HG02642 (cell line): Measurements from ENCODE around the gene SH2B2.
A peak's percentile ranks its signal among the peaks of the same experiment; 100 is the strongest.

Experiments
- ATAC-seq: cut with Tn5 transposase; IDR thresholded peaks from one replicate; pipeline ENCODE4 v1.9.1; 2021; ENCODE audit warnings: mild to moderate bottlenecking; ENCODE audit not compliant: unreplicated experiment, poor library complexity

Gene SH2B2

DNA sequence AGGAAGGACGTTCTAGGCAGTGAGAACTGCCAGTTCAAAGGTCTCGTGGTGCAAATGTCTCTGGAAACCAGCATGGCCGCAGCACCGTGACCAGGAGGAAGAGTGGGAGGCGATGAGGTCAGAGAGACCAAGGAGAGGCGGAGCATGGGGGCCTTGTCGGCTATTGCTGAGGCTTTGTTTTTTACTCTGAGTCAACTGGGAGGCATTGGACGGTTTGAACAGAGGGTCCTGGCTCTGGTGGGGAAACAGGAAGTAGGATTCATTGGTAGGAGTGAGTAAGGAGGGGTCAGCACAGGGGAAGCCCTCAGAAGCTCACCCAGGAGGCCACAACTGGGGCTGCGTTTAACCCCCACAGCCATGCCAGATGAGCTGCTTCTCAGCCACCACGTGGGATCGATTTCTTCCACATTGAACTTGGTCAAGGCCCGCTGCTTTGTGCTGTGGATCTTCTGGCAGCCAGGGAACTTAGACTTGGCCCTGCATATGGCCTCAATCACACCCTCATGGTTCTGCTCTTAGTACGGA lies 22.2 kb upstream of the SH2B2 start:
- ATAC-seq = no peak

DNA sequence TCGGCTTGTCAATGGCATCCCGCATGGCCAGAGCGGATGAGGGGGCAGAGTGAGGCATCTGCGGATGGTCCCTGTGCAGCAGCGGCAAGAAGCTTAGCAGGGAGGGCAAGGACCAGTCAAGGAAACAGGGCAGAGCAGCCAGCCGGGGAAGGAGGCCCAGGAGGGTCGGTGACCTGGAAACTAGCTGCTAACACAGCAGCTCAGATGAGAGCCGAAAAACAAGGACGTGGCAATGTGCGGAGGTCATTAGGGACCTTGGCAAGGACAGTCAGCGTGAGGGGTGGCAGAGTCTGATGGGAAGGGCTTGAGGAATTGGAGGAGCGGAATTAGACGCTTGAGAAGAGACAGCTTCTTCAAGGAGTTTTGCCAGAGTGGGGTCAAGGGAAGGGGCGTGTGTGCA lies 20.1 kb upstream of the SH2B2 start:
- no peak for ATAC-seq

DNA sequence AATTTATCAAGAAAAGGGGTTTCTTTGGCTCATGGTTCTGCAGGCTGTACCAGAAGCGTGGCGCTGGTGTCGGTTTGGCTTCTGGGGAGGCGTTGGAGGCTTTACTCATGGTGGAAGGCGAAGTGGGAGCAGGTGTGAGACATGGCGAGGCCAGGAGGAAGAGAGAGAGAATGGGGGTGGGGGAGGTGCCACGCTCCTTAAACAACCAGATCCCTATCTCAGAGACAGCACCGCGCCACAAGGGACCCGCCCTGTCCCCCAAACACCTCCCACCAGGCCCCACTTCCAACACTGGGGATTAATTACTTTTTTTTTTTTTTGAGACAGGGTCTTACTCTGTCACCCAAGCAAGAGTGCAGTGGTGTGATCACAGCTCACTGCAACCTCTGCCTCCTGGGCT lies 18.0 kb upstream of the SH2B2 start:
- ATAC-seq = no peak

DNA sequence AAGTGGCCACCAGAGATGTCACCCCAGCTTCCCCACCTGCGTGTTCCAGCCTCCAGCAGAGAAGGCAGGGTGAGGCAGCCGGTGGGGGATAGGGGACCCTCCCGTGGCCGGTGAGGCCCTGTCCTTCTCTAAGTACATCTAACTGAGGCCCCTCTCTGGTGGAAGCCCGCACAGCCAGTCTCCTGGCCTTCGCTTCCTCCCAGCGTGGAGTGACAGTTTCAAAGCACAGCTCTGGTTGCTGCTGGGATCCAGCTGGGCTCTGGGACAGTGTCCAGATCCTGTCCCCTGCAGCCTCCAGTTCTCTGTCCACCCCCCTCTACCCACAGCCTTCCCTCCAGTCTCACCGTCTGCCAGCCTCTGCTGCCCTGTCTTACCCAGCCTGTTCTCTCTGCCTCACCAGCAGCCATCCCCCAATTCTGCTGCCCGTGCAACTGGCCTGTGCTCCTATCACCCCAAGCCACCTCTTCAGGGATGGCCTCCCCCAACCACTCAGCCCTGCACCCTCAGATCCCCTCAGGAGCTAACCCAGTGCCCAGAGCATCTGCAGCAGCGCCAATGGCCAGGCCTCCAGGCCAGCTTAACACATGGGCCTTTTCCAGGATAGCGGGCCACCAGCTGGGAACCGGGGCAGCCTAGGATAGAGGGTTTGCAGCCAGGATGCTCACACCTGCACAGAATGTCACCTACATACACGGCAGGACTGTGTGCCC lies 16.3 kb upstream of the SH2B2 start:
- no peak for ATAC-seq

DNA sequence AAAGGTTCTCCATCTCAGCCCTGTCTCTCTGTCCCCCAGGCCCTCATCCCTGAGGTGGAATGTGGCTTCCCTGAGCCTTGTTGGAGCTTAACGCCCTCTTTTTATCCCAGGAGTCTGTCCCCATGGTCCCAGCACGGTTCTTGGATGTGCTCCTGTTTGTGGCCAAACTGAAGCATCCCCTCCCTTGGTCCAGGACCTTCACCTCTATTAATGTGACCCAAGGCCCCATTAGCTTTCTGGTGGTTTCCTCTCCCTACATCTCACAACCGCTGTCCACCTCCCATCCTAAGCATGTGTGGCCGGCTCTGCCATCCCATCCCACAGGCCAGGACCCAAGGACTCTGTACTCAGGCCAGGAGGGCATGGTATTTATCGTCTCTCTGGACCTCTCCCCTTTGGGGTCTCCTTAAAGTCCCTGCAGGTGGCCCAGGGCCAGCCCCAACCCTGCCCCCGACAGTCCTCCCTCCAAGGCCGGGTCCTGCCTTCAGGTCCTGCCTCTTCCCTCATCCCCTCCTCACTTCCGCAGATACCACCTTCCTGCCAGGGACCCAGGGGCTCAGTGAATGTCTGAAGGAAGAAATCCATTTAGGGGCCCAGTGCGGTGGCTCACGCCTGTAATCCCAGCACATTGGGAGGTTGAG lies 15.4 kb upstream of the SH2B2 start:
- ATAC-seq = no peak

DNA sequence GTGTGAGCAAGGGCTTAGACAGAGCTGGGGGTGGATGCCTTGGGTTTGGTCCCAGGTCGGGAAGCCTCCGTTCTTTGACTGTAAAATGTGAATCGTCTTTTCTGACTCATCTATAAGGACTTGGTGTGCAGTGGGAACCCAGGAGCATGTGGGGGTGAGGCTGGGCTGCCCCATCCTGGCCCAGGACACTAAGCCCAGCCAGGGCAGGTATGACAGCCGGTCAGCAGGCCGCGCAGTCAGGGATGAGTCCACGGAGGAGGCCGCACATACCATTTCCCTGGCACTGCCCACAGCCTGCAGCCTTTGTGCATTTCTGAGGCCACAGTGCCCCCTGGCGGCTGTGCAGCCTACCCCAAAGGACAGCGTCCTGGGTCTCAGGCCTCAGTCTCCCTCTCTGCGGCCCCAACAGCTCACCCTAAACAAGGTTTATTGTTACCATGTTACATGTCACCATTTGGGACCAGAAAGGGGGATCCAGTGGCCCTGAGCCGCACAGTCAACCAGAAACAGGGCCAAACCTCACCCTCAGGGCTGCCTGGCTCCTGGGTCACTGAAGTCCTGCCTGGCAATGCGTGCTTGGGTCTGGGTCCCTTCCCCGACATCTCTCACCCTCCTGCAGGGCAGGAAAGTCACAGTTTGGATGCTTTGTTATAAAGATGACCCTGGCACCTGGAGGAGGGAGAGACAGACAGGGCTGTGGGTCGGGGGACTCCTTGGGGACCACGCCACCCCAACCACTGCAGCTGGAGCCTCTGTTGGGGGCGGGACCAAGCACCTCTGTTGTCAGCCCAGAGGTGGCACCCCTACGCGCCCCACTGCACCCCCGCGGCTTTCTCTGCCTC lies 14.4 kb upstream of the SH2B2 start:
- no peak for ATAC-seq

DNA sequence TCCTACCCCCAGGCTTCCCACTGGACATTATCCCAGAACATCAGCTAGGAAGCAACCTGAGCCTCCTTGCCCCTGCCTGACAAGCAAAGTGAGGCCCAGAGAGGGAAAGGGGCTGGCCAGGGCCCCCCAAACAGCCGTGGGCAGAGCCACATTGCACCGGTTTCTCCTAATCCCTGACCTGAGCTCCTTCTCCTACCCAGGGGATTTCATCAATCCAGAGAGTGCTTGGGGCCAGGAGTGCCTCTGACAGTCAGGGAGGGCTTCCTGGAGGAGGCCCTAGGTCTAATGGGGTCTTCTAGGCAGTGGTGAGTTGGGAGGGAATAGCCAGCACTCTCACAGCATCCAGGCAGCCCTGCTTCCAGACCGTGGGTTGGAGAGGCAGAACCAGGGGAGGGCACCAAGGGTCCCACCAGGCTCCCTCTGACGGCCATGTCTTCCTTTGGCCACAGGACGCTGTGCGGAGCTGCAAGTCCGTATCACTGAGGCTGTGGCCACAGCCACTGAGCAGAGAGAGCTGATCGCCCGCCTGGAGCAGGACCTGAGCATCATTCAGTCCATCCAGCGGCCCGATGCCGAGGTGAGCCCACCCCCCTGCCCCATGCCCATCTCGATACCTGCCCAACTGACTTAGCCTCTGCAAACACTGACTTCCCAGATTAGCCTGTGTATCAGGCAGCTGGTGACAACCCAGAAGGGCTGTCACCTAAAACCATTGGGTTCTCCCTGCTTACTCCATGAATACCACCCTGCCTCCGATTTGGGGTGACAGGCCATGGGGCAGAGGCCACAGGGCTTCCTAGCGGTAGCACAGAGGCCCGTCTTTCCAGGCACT lies 13.5 kb upstream of the SH2B2 start:
- no peak for ATAC-seq

DNA sequence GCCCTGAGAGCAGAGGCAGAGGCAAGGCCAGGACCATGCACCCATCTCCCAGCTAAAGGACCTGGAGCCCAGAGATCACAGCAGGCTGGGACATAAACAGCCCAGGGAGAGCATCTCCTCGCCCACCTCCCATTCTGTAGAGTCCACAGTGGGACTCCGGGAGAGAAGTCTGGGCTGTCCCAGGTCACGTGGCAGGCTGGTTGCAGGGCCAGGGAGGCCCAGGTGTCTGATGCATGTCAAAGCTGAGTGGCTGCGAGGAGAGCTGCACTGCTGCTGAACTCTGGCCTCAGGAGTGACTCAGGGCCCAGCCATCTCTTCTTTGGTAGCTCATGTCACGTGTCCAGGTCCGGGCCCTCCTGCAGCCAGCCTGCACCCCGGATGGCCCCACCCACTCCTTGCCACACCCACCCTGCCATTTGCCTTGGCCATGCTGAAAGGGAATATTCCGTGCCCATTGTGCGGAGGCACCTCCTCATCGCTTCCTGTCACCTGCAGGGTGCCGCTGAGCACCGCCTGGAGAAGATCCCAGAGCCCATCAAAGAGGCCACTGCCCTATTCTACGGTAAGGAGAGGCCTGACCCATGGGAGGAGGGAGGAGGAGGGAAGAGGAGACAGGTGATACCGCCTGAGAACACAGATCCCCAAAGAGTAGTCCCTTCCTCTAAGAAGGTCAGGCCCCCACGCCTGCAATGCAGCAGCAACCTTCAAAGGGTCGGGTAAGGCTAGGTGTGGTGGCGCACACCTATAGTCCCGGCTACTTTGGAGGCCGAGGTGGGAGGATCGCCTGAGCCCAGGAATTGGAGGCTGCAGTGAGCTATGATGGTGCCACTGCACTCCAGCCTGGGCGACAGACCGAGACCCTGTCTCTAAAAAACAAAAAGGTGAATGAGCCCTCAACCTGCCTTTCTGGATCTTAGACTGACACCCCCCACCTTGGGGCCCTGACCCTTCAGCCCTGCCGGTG lies 12.6 kb upstream of the SH2B2 start:
- ATAC-seq = no peak

DNA sequence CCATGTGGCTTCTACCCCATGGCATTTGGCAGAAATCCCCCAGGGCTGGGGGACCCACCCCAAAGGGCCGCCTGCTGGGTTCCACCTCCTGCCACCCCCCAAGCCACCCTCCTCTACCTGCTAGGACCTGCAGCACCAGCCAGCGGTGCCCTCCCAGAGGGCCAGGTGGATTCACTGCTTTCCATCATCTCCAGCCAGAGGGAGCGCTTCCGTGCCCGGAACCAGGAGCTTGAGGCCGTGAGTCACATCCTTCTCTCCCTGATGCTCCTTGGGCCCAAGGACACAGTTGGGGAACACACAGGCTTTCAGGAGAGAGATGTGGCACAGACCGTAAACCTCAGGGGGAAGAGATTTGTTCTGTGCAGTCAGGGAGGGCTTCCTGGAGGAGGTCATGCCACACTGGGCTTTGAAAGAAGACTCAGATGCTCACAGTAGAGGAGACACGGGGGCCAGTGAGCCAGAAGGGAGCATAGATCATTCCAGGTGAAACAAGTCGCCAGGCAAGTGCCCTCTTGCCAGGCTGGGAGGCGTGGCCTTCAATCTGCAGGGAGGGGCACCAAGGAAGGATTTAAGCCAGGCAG lies 11.5 kb upstream of the SH2B2 start:
- ATAC-seq = no peak

DNA sequence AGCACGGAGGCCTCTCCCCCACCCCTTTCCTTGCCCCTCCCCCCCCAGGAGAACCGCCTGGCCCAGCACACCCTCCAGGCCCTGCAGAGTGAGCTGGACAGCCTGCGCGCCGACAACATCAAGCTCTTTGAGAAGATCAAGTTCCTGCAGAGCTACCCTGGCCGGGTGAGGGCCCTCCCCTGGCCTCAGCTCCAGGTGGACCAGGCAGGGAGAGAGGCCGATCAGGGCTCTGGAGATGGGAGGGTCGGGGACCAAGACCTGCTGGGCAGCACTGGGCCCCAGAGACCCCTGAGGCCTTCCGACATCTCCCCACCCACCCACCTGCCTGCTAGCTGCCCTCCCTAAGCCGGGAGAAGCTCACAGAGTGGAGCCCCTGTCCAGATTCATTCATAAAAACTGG lies 8.8 kb upstream of the SH2B2 start:
- no peak for ATAC-seq

DNA sequence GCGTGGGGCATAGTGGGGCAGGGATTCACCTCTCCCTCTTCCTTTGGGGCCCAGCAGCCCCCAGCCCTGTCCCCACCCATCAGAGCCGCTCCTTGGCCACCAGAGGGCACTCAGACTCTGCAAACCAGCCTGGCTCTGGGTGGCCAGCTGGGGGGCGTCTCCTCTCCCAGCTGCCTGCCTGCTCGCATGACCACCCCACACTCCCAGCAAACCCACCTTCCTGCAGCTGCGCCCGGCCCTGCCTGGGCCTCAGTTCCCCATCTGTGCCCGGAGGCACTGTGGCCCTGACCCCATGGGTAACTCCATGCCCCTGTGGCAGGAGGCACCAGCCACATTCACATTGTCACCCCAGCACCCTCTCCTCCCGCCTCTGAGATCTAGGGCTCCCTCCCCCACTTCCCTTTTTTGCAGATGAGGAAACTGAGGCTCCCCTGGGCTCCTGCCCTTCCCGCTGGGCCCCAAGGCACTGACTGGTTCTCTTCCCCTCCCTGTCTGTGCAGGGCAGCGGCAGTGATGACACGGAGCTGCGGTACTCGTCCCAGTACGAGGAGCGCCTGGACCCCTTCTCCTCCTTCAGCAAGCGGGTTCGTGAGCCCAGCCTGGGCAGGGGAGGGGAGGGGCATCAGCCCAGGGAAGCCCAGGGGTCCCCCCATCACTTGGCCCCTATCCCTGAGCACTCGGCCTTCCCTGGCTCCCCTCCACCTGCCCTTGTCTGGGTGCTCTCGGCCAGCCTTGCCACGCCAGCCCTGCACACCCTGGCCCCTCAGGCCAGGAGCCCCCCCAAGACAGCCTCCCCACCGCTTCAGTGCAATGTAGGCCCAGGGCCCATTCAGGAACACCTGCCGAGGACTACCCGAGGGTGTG lies 6.9 kb upstream of the SH2B2 start:
- peak; percentile 72 for ATAC-seq

DNA sequence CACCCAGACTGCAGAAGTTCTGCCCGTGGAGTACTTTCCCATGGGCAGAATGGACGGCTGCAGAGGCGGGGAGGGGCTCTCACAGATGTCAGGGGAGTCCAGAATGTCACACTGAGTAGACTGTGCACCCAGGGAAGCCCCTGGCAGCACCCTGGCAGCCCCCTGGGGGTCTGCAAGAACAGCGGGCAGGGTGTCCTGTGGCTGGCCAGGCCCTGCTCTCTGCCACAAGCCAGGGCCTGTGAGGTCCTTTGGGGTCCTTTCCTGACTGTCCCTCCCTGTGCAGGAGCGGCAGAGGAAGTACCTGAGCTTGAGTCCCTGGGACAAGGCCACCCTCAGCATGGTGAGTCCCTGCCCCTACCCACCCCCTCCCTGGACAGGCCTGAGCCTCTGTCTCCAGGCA lies 6.1 kb upstream of the SH2B2 start:
- ATAC-seq = no peak

DNA sequence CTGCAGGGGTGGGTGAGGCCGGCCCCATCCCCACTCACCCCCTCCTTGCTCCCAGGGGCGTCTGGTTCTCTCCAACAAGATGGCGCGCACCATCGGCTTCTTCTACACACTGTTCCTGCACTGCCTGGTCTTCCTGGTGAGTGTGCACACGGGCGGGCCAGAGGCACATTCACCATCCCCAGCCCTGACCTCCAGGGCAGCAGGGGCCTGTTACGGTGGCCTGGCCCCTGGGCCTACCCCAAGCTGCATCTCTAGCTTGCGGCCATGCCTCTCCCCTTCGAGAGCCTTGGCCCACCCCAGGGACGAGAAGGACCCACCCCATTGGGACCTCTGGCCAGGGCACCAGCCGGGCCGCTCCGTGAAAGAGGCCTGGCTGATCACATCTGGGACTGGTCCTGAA lies 4.9 kb upstream of the SH2B2 start:
- ATAC-seq = no peak

DNA sequence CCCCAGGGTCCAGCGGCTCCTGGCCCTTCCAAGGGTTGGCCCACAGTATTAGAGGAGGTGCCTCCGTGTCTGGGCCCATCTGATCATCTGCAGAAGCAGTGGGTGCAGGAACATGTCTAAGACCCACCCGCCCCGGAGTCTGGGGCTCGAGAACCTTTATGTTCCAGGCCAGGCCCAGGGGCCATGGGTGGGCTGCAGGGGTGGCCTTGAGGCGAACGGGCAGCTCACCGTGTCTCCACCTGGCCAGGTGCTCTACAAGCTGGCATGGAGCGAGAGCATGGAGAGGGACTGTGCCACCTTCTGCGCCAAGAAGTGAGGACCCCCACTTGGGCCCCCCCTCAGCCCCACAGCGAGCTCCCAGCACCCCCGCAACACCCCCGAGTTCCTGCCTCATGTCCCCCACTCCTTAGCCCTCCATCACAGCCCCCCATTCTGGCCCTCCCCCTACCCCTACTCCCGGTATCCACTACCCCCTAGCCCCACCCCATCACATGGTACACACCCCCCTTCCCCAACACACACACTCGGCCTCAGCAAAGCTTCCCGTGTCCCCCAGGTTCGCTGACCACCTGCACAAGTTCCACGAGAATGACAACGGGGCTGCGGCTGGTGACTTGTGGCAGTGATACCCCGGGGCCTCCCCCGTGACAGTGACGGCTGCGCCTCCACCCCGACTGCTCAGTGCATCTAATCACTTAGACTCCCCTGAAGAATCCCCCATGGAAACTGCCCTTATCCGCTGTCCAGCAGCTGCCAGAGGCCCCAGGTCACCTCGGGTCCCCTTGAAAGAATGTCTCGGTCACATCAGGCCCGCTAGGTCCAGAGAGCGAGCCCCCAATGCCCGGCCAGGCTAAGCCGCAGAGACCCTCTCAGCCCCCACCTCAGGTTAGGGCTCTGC lies 4.0 kb upstream of the SH2B2 start:
- ATAC-seq = no peak

DNA sequence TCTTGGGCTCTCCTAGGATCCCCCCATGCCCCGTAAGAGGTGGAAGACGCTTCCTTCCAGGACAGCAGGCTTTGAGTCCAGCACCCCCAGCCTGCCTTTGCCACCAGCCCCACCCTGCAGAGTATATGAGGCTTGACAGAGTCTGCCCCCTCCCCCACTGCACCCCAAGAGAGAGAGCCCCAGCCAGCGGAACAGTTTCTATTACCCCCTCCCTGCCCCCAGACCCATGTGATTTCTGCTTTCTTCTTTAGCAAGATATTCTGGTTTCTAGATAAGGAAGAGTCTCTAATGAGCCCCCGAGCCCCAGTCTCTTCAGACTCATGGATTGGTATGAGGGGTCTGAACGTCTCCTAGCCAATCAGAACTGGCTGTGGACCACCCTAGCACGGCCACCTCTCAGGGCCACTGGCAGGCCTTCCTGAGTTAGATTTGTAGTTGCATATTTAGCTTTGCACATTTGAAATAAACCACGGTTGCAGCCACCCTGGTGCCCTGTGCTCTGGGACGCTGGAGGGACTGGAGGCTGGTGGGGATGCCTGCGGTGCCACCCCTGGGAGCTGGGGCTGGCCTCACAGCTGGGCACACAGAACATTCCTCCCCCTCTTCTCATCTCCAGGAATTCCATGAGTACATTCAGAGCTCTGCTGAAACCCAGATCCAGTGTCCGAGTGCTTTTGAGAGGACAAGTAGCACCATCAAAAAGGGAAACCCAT lies 3.0 kb upstream of the SH2B2 start:
- no peak for ATAC-seq

DNA sequence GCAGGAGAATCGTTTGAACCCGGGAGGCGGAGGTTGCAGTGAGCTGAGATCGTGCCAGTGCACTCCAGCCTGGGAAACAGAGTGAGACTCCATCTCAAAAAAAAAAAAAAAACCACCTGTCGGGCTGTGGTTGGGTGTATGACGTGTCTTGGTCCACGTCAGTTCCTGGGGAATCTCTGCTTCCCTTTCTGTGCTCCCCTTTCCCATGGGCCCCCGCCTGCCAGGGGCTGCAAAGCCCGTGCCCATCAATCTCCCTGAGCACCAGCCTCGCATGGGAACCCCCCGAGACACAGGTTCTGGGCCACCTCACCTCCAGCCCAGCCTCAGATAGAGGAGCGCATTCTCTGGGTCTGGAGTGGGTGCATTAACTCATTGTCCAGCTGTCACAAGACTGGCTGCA lies 2.3 kb upstream of the SH2B2 start:
- no peak for ATAC-seq
